GM19463 (cell line): ENCODE measurements around the gene TRPC4AP.

Experiments
- ATAC-seq: cut with Tn5 transposase; IDR thresholded peaks from one replicate; pipeline ENCODE4 v1.9.1; 2021; ENCODE audit warnings: mild to moderate bottlenecking, moderate library complexity; ENCODE audit not compliant: unreplicated experiment

TRPC4AP gene

DNA sequence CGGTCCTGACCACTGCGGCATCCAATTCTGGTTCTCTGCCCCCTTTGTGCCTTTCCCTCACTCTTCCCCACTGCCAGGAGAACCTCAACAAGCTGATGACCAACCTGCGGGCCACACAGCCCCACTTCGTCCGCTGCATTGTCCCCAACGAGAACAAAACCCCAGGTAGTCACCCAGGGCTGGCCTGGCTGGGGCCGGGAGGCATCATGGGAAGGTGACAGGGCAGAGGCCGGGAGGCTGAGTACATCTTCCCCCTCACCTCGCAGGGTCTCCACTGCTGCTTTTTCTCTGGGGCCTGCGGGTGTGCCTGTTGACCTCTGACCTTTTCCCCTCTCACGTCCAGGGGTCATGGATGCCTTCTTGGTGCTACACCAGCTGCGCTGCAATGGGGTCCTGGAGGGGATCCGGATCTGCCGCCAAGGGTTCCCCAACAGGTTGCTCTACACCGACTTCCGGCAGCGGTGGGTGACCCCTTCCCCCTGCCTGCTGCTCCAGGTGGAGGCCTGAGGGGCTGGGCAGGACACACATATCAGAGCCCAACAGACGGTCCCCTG, 101.9 kb downstream of the TRPC4AP start:
- ATAC-seq: no peak

DNA sequence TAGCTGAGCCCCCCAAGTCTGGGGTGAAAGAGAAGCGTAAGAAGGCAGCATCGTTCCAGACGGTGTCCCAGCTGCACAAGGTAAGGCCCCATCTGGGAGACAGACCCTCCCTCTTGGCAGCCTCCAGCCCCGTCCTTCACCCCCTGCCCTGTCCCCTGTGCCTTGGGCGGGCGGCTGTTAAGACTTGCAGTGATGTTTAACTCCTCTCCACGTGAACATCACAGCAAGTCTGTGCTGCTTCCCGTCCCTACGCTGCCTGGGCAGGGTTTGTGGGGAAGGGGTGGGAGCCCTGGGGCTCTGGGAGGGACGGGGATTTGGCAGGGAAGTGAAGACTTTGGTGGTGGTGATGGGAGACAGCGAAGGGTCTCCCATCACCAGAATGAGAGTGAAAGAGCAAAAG, 102.4 kb downstream of the TRPC4AP start:
- no peak for ATAC-seq

DNA sequence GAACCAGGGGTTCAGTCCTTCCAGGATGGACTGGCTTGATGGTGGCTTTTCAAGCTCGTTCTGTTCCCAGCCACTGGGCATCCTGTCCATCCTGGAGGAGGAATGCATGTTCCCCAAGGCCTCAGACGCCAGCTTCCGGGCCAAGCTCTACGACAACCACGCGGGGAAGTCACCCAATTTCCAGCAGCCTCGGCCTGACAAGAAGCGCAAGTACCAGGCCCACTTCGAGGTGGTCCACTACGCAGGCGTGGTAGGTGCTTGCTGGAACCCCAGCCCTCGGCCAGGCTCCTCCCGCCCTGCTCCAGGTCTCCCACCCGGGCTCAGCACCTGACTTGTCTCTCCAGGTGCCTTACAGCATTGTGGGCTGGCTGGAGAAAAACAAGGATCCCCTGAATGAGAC, 102.9 kb downstream of the TRPC4AP start:
- ATAC-seq: no peak

DNA sequence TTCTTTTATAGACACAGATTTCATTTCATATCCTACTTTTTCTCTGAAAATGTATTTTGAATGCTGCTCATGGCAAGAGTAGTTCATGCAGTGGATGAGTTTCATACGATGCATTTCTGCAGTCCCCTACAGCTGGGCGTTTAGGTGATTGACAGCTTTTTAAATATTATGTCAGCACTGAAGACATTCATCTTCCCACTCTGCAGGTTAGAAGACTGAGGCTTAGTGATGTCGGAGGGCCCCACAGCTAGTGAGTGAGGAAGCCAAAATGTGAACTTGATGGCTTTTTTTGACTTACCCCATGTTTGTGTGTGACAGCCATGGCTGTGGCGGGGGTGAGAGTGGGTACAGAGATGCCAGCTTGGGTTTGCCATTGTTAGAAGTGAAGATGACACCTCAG, 103.5 kb downstream of the TRPC4AP start:
- no peak for ATAC-seq

DNA sequence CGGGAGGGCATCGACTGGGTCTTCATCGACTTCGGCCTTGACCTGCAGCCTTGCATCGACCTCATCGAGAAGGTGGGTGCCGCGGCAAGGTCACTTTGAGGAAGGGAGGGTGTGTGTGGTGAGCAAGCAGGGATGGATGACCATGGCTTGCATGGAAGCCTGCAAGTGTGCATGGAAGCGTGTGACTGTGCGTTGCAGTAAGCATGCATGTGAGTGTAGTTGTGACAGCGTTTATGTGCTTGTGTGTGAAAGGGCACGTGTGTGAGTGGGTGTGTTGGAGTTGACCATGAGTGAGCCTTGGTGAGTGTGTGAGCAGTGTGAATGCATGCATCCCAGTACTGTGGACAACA, 104.4 kb downstream of the TRPC4AP start:
- ATAC-seq: no peak

DNA sequence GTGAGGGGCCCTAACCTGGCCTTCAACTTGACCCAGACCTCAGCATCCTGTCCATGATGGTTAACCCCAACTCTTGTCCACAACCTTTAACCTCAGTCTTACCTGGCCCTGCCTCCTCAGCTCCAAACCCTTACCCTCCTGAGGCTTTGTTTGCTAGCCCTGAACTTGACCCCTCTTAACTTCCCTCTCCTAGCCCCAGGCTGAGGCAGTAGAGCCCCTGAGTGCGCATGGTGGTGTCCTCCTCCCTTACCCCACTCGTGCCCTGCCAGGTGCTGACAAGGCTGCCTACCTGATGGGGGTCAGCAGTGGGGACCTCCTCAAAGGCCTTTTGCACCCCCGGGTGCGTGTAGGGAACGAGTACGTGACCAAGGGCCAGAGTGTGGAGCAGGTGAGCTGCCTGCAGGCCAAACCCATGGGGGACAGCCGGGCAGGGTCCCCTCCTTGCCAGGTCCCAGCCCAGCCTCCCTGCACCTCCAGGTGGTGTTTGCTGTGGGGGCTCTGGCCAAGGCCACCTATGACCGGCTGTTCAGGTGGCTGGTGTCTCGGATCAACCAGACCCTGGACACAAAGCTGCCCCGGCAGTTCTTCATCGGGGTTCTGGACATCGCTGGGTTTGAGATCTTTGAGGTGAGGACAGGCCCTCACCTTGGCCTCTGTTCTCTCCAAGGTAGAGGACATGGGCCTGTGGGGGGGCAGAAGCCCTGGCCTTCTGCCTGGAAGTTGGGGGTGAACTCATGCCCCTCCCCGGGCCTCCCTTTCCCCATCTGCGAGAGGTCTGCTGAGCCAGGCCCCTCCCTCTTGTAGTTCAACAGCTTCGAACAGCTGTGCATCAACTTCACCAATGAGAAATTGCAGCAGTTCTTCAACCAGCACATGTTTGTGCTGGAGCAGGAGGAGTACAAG, 105.1 kb downstream of the TRPC4AP start:
- no peak for ATAC-seq

DNA sequence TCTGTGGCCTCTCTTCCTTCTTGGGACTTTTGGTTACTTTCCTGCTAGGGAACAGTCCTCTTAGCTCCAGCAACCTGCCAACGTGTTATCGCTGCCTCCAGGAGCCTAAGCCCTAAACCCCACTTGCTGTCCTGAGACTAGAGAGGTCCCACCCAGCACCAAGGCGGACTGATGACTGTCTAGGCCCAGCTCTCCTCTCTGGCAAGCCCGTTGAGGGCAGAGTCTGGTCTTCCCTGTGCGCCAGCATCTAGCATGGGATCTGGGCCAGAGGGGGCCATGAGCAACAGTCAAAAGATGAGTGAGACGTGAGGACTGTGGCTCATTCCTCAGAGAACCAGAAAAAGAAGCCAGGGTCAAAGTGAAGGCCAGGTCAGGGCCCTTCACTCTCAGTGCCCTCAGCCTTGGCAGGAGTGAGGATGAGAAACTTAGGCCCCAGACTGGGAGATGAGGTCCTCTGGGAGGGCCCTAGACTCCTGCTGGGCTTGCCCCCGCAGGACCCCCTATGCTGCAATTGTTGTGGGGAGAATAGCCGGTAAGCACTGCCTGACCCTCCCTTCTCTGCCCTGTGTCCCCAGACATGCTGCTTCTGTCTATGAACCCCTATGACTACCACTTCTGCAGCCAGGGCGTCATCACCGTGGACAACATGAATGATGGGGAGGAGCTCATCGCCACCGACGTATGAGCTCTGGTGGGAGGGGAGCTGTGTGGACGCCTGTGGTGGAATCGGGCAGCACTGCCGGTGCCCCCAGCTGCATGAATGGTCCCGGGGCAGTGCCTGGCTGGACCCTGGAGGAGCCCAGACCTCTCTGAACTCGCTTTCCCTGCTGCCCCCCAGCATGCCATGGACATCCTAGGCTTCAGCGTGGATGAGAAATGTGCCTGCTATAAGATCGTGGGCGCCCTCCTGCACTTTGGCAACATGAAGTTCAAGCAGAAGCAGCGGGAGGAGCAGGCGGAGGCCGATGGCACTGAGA, 106.0 kb downstream of the TRPC4AP start:
- ATAC-seq: no peak

DNA sequence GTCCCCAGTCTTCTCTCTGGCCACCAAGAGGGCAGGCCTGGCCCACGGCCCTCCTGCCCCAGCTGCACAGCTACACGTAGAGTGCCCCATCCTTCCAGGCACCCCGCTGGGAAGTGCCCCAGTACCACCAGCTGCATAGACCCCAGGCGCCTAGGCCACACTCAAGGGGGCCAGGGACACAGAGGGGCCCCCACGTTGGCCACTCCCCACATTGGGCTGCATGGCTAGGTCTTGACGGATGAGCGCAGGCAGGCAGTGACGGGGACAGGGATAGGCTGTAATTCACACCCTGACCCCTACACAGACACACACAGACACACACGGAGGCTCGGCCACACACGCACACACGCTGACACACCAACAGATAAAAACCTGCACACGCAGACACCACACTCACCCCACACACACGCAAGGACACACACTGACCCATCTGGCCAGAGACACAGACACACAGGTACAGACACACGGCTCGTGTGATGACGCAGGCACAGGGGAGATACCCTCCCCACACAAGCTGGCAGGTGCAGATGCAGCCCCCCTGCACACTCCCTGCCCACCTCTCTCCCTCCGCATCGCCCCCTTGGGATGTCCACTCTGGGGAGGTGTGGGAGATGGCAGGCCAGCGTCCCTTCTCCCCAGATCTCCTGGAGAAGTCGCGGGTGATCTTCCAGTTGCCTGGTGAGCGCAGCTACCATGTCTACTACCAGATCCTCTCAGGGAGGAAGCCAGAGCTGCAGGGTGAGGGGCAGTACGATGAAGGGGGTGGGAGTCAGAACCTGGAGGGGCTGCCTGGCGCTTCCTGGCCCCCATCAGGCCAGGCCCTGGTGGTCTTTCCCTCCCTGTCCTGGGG, 106.9 kb downstream of the TRPC4AP start:
- no peak for ATAC-seq

DNA sequence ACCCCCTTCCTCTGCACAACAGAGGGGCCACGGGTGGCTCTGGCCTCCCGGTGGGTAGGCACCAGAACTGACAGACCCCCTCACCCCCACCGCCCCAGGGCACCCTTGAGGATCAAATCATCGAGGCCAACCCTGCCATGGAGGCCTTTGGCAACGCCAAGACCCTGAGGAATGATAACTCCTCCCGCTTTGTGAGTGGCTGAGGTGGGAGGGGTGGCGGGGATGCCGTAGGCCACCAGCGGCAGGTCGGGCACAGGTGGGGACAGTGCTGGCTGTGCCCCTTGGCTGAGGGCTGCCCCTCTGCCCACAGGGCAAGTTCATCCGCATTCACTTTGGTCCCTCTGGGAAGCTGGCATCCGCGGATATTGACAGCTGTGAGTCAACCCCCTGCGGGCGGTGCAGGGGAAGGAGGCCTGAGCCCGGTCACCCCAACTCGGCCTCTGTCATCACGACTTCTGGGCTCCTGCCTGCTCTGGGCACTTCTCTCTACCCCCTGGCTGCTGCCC, 107.8 kb downstream of the TRPC4AP start:
- no peak for ATAC-seq

DNA sequence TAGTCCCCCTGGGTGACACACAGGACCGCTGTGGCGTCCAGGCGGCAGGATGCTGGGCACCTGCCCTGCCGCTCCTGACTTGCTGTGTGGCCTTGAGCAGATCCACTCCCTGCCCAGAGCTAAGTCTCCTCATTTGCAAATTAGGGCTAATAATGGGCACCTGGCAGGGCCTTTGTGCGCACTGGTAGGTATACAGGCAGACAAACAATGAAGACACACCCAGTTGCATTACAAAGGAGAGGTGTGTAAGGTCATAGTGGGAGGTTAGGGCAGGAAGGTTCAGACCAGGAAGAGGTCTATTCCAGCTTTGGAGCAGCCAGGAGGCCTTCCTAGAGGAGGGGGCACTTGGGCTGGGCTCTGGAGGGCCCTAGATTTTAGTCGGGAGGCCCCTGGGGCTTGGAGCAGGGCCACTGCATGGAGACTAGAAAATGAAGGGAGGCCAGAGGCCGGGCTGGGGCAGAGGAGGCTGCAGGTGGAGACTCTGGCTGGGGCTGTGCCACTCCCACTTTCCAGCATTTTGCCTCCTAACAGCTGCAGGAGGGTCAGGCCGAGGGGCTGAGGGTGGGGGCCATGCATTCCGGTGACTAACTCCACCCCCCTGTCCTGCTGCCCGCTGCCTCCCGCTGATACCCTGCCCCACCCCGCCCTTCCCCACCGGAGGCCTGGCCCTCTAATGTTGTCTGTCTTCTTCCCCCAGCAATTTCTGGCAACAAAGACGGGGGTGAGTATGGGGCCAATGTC, 108.4 kb downstream of the TRPC4AP start:
- no peak for ATAC-seq

DNA sequence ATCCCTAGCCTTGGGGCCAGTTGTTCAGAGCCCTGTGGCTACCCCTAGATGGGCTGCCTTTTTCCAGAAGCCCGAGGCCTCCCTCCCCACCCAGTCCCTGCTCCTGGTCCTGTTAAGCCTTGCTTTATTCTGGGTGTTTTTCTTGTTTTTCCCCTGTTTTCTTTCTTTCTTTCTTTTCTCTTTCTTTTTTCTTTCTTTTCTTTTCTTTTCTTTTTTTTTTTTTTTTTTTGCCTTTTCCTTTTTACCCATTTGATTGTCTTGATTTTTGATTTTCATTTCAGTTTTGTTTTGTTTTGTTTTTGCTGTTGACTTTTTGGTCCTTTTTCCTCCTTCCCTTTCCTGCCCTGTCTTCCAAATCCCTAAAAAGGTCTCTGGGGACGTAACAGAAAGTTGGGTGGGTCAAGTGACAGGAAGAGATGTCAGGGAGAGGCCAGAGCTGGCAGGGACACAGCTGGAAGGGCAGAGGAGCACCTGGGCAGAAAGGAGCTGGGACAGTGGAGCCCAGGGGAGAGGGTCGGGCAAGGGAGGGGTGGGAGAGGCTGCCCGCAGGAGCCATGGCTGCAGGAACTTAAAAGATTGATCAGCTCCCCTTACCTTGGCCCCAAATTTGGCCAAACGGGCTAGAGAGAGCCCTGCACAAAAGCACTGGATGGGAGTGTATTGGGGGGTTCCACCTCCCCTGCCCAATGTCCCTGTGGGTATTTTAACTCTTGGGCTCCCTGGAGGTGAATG, 109.4 kb downstream of the TRPC4AP start:
- no peak for ATAC-seq

DNA sequence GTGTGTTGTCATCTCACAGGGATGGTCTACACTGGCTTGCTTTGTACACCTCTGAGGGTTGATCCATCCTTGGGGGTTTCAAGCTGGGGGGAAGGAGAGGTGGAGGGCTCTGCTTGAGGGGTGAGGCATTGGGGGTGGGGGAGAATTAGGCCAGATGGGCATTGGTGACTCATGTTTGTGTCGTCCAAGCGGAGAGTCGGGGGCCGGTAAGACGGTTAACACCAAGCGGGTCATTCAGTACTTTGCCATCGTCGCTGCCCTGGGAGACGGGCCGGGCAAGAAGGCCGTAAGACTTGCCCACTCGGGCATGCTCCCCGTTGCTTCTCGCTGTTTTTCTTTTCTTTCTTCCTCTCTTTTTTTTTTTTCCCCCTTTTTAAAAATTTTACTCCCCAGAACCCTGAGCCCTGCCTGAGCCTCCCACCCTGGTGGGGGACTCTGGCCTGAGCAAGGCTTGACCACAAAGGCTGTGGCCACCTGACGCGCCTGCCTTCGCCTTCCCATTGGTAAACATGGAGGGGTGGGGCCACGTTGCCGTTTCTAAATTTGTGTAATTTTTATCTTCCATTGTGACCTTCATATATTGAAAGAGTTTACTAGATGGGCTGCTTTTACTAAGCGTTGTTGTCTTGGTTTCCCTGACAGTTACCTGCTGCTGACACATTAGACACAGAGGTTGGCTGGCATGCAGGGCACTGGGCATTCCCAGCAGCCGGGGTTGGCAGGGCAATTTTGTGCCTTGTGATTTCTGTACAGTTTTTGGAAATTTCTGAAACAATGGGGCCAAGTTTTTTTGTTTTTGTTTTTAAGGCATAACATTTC, 110.1 kb downstream of the TRPC4AP start:
- no peak for ATAC-seq

DNA sequence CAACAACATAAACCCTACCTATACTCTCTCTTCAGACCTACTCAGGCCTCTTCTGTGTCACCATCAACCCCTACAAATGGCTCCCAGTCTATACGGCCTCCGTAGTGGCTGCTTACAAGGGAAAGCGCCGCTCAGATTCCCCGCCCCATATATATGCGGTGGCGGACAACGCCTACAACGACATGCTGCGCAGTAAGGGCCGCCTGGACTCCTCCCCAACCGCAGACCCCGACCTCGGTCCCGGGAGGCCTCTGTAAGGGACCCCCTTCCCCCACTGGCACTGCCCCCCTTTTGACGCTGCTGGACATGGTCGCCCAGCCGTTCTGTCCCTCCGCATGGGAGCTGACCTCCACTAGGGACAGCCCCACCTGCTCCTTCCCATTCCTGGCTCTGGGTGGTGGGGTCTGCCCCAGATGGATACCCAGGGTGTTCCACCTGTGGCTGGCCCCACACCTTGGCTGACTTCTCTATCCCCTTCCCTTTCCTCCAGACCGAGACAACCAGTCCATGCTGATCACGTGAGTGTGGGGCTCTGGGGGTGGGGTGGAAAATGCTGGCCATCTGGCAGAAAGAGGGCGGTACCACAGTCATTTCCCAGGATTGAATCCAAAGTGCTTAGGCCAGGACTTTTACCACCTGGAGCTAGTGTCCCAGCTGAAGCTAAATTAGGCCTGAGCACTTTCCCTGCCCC, 111.9 kb downstream of the TRPC4AP start:
- ATAC-seq: no peak

DNA sequence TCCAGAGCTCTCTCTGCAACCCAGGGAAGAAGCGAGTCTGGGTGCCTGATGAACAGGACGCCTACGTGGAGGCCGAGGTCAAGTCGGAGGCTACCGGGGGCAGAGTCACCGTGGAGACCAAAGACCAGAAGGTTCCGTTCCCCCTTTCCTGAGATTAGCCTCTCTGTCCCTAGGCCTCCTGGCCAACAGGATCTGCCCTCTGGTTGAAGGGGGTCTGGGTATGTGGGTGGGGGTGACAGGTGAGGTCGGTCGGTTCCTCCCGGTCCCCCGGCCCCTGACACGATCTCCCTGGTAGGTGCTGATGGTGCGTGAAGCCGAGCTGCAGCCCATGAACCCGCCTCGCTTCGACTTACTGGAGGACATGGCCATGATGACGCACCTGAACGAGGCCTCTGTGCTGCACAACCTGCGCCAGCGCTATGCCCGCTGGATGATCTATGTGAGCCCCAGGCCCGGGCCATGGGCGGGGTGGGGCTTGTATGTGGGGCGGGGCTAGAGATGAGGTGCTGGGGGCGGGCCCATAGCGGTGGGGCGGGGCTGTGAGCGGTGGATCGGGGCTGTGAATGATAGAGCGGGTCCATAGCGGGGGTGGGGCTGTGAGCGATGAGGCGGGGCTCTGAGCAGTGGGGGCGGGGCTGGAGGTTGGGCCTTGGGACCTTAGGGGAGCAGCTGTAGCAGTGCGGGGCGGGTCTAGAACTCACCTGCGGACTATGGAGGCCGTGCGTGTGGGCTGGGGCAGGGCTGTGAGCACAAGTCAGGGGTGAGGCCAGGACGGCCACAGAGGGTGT, 113.0 kb downstream of the TRPC4AP start:
- ATAC-seq: no peak

DNA sequence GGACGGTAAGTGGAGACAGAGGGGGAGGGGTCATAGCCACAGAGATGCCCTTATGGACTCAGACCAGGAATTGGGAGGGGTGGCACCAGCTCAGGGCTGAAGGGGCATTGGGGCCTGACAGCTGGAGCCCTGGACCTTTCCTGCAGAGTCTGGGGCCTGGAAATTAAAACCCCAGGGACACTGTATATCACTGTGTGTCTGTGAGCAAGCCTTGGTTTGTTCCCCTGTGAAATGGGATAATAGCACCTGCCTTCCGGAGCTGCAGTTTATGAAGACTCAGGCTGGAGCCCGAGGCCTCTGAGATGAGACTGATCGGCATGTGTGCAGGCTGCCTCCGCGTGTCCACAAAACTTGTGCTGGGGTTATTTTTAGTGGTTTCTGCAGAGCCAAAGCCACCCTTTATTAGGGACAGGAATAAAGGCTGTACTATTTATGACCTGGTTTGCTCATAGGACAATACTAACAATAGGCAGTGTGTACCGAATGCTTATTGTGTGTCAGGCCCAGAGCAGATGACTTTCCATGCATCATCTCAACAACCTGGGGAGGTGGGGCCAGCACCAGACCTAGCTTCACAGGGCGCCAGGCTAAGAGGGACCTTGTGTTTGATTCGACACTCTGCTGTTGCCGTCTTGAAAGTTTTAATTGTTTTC, 114.4 kb downstream of the TRPC4AP start:
- no peak for ATAC-seq

DNA sequence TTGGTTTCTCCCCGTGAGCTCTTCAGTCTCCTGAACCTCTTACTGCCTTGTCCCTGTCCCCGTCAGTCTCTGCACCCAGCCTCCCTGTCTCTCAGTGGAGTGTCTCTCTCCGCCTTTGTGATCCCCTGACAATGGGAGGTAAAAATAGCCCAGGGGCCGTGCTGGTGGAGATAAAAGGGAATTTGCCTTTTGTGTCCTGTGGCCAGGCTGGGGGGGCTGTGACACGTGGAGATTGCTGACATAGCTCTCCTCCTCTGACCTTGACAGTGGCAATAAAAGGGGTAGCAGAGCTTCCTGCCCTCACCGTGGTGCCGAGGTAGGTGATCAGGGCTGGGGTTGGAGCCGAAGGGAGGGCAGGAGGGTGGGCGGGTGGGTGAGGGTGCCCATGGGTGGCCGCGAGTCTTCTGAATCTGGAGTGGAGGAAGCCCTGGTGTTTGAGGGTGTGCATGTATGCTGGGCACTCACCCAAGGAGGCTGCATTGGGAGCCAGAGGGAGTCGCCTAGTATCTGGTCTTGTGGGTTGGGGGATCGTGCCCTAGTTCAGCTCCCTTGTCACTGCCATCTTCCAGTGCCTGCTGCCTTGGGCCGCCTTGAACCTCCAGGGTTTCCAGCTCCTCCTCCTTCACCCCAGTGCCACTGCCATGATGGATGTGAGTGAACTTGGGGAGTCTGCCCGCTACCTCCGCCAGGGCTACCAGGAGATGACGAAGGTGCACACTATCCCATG, 115.1 kb downstream of the TRPC4AP start:
- no peak for ATAC-seq
